GM10847 (cell line): ENCODE data around the gene WDR37.

ENCODE experiments used
- POLR2A ChIP-seq: IDR thresholded peaks from 2 replicates; pipeline ENCODE4 v1.6.1; 2011; ENCODE audit not compliant: insufficient read length; ENCODE audit errors: extremely low read depth

The WDR37 gene

DNA sequence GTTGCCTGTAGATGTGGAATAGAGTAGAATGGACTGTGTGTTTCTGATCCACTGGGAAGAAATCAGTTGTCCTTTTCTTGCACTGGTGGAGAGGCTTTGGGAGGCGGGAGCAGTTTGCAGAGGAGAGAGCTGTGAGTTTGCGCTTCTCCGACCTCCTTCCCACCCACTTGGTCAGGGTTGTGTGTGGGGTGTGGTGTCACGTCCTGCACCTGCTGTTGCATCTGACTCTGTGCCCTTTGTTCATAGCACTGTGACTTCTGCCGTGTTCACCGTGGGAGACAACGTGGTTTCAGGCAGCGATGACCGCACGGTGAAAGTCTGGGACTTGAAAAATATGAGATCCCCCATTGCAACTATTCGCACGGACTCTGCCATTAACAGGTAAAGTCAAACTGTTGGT lies 67.8 kb downstream of the WDR37 start:
- TF ChIP-seq POLR2A: no peak

- no peak for TF ChIP-seq POLR2A
Observed at GRCh38 chr10:1124796-1125195, 68.6 kb downstream of the WDR37 start.

GRCh38 chr10:1126461-1126860 lies 70.3 kb downstream of the WDR37 start:
- TF ChIP-seq POLR2A: no peak

DNA sequence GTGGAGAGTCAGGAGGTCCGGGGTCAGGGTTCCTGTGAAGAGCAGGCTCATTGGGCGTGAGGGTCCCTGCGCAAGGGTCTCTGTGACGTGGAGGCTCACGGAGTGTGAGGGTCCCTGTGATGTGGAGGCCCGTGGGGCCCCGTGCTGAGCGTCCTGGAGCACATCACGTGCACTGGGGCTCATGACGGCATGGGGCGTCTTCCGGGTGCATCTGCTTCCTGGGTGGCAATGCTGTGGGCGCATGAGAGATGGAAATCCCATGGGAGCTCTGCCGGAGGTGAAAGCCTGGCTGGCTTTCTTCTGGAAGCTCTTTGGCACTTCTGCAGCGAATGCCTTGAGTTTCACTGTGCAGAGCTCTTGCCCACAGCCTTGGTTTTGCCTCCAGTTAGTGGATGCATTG lies 71.4 kb downstream of the WDR37 start:
- TF ChIP-seq POLR2A: no peak

DNA sequence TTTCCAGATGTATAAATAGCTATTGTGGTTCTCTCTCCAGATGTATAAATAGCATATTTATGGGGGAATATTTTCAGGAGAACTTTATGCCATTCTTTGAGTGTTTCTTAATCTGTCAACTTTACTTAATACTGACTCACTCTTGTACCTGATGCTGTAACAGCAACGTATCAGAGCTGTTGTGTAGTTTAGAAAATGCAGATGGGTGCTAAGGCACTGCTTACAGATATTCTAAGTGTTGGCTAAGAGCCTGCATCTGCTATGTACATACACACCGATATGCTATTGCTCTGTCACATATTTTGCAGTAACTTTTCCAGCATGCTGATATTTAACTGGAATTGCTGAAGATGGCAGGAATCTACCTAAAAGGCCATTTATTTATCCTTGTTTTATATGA lies 71.9 kb downstream of the WDR37 start:
- TF ChIP-seq POLR2A: no peak

DNA sequence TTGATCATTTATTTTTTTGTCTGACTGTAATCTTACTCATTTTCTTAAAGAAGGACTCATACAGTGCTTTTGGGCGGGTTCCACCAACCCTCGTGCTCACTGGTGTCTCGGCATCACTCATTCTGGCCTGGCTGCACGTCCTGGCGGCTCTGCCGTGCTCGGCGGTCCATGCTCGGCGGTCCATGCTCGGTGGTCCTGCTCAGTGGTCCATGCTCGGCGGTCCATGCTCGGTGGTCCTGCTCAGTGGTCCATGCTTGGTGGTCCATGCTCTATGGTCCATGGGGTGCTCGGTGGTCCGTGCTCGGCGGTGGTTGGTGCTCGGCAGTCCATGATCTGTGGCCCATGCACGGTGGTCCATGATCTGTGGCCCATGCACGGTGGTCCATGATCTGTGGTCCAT lies 72.5 kb downstream of the WDR37 start:
- no peak for TF ChIP-seq POLR2A

DNA sequence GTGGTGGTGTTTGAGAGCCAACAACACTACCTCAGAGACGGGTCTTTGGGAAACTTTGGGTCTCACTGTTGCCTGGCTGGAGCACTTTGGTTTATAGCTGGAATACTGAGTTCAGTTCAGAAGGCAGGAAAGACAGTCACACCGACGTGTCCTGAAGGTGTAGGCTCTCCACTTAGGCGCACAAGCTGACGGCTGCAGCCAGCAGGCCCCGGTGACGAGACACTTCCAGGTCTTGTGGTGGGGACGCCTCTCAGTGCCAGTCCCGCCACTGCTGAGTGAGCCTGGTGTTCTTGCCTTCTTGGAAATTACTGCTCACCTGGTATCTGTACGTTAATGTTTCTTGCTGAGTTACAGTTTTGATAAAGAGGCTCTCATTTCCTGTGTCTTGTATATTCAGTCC lies 74.0 kb downstream of the WDR37 start:
- no peak for TF ChIP-seq POLR2A

DNA sequence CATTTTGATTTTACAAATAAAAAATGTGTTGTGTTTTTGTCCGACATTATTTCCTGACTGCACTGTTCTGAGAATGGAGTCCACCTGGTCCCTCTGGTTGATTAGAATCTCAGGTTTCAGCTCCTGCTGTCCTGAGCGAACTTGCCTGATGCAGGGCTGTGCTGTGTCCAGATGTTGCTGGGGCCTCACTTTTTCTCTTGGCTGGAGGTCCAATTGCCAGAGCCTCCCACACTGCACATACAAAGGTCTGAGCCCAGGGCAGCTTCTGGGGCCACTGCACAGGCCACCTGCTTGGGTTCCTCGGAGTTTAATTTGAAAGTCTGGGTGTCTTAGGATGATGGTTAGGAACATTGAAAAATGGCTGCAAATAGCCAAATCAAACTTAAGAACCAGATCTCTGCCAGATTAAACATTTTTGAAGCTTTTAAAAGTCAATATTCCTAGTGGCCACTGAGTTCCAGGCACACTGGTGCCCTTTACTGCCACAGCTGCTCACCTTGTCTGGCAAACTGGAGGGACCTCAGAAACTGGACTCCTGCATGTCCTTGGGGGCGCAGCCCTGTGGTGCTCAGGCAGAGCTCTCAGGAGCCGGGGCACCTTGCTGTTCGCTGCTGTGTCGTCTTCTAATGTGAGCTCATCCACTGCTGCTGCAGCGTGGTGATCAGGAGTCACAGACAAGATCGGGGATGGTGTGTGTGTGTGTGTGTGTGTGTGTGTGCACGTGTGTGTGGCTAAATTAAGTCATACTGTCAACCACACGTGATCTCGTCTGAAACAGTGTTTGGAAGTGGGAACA lies 75.0 kb downstream of the WDR37 start:
- no peak for TF ChIP-seq POLR2A

- no peak for TF ChIP-seq POLR2A
Observed at GRCh38 chr10:1132584-1132983, 76.4 kb downstream of the WDR37 start.

DNA sequence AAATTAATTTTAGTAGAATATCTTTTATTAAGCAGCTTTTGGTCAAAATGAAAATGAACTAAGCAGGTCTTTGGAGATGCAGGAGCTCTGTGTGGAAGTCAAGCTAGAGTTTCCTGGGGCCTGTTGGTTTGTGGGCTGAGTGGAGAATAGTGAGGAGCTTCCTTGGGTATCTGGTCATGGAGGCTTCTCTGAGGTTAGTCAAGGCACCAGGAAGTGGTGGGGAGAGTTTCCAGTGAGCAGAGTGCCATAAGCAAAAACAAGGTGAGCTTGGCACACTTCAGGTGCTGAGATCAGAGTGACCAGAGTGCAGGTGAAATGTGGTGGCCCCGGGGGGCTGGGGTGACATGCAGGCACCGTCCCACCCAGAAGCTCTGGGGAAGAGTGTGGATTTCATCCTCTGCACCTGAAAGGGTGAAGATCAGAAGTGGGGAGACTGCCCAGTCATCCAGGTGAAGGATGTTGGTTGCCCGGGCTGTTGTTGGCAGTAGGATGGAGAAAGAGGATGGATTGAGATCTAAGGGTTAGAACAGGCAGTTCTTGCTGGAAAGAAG lies 77.4 kb downstream of the WDR37 start:
- TF ChIP-seq POLR2A: no peak

GRCh38 chr10:1134156-1134555 lies 78.0 kb downstream of the WDR37 start:
- no peak for TF ChIP-seq POLR2A

- no peak for TF ChIP-seq POLR2A
Observed at GRCh38 chr10:1136268-1136667, 80.1 kb downstream of the WDR37 start.

- TF ChIP-seq POLR2A: no peak
Observed at GRCh38 chr10:1137499-1138163, 81.4 kb downstream of the WDR37 start.

GRCh38 chr10:1138529-1138928 lies 82.3 kb downstream of the WDR37 start:
- no peak for TF ChIP-seq POLR2A

DNA sequence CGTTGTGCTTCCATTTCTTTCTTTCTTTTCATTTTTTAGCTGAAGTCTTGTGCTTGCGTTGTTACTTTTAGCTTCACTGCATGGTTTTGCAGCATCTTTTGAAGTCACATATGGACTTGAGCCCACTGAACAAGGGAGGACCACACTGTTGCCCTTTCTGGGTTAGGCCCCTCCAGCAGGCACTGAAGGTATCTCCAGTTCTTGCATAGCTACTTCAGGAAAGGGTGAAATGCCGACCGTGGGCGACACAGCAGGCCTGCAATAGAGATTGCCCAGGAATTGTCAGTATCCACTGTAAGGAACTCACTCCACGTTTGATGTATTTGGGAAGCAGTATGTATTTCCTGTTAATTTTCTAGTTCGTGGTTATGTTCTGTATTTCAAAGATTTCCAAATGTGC lies 85.1 kb downstream of the WDR37 start:
- TF ChIP-seq POLR2A: no peak

DNA sequence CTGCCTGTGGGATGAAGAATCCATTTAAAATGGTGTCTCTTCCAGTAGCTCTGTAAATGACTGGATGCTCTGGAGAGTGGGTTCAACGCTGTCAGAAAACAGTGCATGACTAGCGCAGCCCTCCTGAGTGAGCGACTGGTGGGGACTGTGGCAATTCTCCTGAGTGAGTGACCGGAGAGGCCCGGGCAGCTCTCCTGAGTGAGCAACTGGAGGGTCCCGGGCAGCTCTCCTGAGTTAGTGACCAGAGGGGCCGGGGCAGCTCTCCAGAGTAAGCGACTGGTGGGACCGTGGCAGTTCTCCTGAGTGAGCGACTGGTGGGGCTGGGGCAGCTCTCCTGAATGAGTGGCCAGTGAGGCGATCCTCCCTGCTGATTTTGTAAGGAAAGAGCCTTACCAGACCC lies 85.5 kb downstream of the WDR37 start:
- no peak for TF ChIP-seq POLR2A
